ENCODE data around the gene SIGLEC11. TPM values are rescaled to one million over a fixed set of nuclear protein-coding genes. Genes with fewer than 3 reads are reported as not detected.

The SIGLEC11 gene
- total and polyA plus RNA-seq, 2 donors (not counting 1 experiment from before 2014, with no cell fraction given): 0.09 TPM; not detected in 1

GRCh38 chr19:49981603-49982593 lies 20.9 kb upstream of the SIGLEC11 start:
- 94% methylated on average over 7 of the region's 21 CpGs for WGBS (ENCODE audit: insufficient coverage)
- Mint-ChIP-seq H3K27me3 (no peaks in the 10 kb centered on the region), H3K9me3 (ENCODE audit: insufficient read depth) (no peaks in the 10 kb centered on the region), H3K4me1 (no peaks in the 10 kb centered on the region), H3K27ac (no peak overlapping the region), H3K4me3 (no peak overlapping the region)
- Histone ChIP-seq H3K4me2 (replicated peaks; ENCODE audit: low read depth, low read length, poor library complexity, severe bottlenecking) (no peak overlapping the region), H3K9me3 (ENCODE audit: control extremely low read depth in 1 of 3, control insufficient read depth in 2 of 3, insufficient read depth in 1 of 3, low read length in 2 of 3) (peaks cover 0 to 3% (median 0%) of the 10 kb centered on the region in 3 donors), H3K27ac (ENCODE audit: low read length in 2 of 2) (no peak overlapping the region), H3K79me2 (ENCODE audit: control insufficient read depth, insufficient read depth, low read length) (no peaks in the 10 kb centered on the region), H3K4me3 (ENCODE audit: control extremely low read depth in 1 of 5, extremely low read depth in 1 of 5, insufficient read depth in 1 of 5, low read depth in 2 of 5, low read length in 4 of 5) (no peak overlapping the region), H3K4me1 (ENCODE audit: control insufficient read depth in 2 of 2, insufficient read depth in 2 of 2, low read length in 2 of 2) (no peaks in the 10 kb centered on the region), H3K27me3 (replicated peaks in 1 of 4; ENCODE audit: control extremely low read depth in 1 of 4, control insufficient read depth in 3 of 4, insufficient read depth in 4 of 4, low read length in 3 of 4) (no peaks in the 10 kb centered on the region), H3K36me3 (replicated peaks in 1 of 2; ENCODE audit: control extremely low read depth in 1 of 2, control insufficient read depth in 1 of 2, extremely low read depth in 1 of 2, insufficient read depth in 2 of 2, low read length in 1 of 2) (peaks cover 0 to 45% of the 10 kb centered on the region in 2 experiments), H4K20me1 (ENCODE audit: control insufficient read depth, insufficient read depth, low read length, poor library complexity, severe bottlenecking) (peaks cover 13% of the 10 kb centered on the region), H2AFZ (ENCODE audit: insufficient read depth, low read depth, low read length, poor library complexity, severe bottlenecking) (no peak overlapping the region), H3K9ac (ENCODE audit: low read length) (no peak overlapping the region)
- ChIA-PET CTCF (interaction anchor here (1.0 kb wide), 1 partner anchor 65 kb away, joined by 5 read pairs; no protein-coding TSS in a partner anchor), POLR2A (no interaction called here)
- intact Hi-C loops (cut with micrococcal nuclease): no loop called here
- ATAC-seq (ENCODE audit: low read depth): no peak
- TF ChIP-seq, protein P1, sequence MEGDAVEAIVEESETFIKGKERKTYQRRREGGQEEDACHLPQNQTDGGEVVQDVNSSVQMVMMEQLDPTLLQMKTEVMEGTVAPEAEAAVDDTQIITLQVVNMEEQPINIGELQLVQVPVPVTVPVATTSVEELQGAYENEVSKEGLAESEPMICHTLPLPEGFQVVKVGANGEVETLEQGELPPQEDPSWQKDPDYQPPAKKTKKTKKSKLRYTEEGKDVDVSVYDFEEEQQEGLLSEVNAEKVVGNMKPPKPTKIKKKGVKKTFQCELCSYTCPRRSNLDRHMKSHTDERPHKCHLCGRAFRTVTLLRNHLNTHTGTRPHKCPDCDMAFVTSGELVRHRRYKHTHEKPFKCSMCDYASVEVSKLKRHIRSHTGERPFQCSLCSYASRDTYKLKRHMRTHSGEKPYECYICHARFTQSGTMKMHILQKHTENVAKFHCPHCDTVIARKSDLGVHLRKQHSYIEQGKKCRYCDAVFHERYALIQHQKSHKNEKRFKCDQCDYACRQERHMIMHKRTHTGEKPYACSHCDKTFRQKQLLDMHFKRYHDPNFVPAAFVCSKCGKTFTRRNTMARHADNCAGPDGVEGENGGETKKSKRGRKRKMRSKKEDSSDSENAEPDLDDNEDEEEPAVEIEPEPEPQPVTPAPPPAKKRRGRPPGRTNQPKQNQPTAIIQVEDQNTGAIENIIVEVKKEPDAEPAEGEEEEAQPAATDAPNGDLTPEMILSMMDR (IDR thresholded peaks at IDR 0.05): no peak
- TF ChIP-seq EZH2 (IDR thresholded peaks at IDR 0.05; ENCODE audit: borderline replicate concordance, insufficient read depth, low read depth, low read length, poor library complexity, severe bottlenecking): no peak
- DNase-seq: no peak

GRCh38 chr19:49978324-49978723 lies 17.4 kb upstream of the SIGLEC11 start:
- Histone ChIP-seq H3K27ac (ENCODE audit: low read length in 2 of 2) (no peak overlapping the region), H3K9ac (ENCODE audit: low read length) (no peak overlapping the region), H3K79me2 (ENCODE audit: control insufficient read depth, insufficient read depth, low read length) (no peaks in the 10 kb centered on the region), H3K4me1 (ENCODE audit: control insufficient read depth in 2 of 2, insufficient read depth in 2 of 2, low read length in 2 of 2) (no peaks in the 10 kb centered on the region), H3K27me3 (replicated peaks in 1 of 4; ENCODE audit: control extremely low read depth in 1 of 4, control insufficient read depth in 3 of 4, insufficient read depth in 4 of 4, low read length in 3 of 4) (no peaks in the 10 kb centered on the region), H3K4me3 (ENCODE audit: control extremely low read depth in 1 of 5, extremely low read depth in 1 of 5, insufficient read depth in 1 of 5, low read depth in 2 of 5, low read length in 4 of 5) (no peak overlapping the region), H3K9me3 (ENCODE audit: control extremely low read depth in 1 of 3, control insufficient read depth in 2 of 3, insufficient read depth in 1 of 3, low read length in 2 of 3) (no peaks in the 10 kb centered on the region), H3K36me3 (replicated peaks in 1 of 2; ENCODE audit: control extremely low read depth in 1 of 2, control insufficient read depth in 1 of 2, extremely low read depth in 1 of 2, insufficient read depth in 2 of 2, low read length in 1 of 2) (peaks cover 2 to 36% of the 10 kb centered on the region in 2 experiments), H4K20me1 (ENCODE audit: control insufficient read depth, insufficient read depth, low read length, poor library complexity, severe bottlenecking) (peaks cover 3% of the 10 kb centered on the region), H2AFZ (ENCODE audit: insufficient read depth, low read depth, low read length, poor library complexity, severe bottlenecking) (no peak overlapping the region), H3K4me2 (replicated peaks; ENCODE audit: low read depth, low read length, poor library complexity, severe bottlenecking) (no peak overlapping the region)
- POLR2A ChIA-PET: no interaction called here
- Mint-ChIP-seq H3K4me3 (no peak overlapping the region), H3K27me3 (no peaks in the 10 kb centered on the region), H3K4me1 (no peaks in the 10 kb centered on the region), H3K27ac (no peak overlapping the region), H3K9me3 (ENCODE audit: insufficient read depth) (no peaks in the 10 kb centered on the region)
- TF ChIP-seq, protein P1 (IDR thresholded peaks at IDR 0.05): no peak
- TF ChIP-seq EZH2 (IDR thresholded peaks at IDR 0.05; ENCODE audit: borderline replicate concordance, insufficient read depth, low read depth, low read length, poor library complexity, severe bottlenecking): no peak
- no peak for ATAC-seq (ENCODE audit: low read depth)
- WGBS (ENCODE audit: insufficient coverage): 100% methylated on average over 7 of the region's 11 CpGs
- intact Hi-C loops (cut with micrococcal nuclease): no loop called here
- CTCF ChIA-PET: interaction anchor here (1.5 kb wide), 1 partner anchor 41 kb away, joined by 4 read pairs; no protein-coding TSS in a partner anchor
- DNase-seq: no peak
